ENCODE measurements around the gene KCNAB2. TPM values are rescaled to one million over a fixed set of nuclear protein-coding genes. Genes with fewer than 3 reads are reported as not detected.

The KCNAB2 gene
- total and polyA plus RNA-seq, 2 donors (not counting 1 experiment from before 2014, with no cell fraction given), result 90.7 to 143 TPM

DNA sequence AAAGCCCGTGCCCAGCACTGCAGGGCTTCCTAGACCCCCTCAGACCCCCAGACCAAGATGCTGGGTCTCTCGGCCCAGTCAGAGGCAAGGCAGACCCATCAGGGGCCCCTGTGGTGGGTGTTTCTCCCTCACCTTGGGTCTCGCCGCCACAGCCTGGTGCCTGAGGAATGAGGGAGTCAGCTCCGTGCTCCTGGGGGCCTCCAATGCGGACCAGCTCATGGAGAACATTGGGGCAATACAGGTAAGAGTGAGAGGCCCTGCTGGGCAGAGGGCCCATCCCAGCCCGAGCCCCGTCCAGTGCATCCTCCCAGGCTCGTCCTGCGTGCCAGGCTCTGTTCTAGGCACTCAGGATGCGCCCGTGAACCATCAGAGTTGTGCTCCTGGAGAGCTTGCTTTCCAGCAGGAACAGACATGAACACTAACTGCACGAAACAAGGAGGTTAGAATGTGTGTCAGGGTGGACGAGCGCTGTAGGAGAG is 51.5 kb downstream of the KCNAB2 start:
- 97% methylated on average over 13 of the region's 15 CpGs for WGBS (ENCODE audit: insufficient coverage)
- CTCF ChIA-PET, result no interaction called here
- no peak for ATAC-seq (ENCODE audit: low read depth)

DNA sequence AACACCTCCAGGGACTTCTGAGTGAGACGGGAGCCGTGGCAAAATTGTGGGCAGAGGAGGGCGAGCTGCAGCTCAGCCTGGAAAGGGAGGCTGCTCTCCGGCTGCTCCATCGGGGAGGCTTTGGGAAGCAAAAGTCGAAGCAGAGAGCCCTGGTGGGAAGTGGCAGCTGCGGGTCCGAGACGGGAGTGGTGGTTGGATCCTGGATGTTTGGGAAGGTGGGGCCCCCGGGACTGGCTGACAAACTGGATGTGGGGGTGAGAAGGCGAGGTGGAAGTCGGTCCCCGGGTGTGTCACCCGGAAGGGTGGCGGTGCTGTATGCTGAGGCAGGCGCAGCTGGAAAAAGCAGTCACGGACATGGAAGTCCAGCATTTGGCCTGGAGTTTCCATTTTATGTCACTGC is 52.1 kb downstream of the KCNAB2 start:
- Histone ChIP-seq H3K27me3 (replicated peaks in 1 of 4; ENCODE audit: control extremely low read depth in 1 of 4, control insufficient read depth in 3 of 4, insufficient read depth in 4 of 4, low read length in 3 of 4) (peaks cover 0 to 7% (median 0%) of the 10 kb centered on the region in 4 experiments), H2AFZ (ENCODE audit: insufficient read depth, low read depth, low read length, poor library complexity, severe bottlenecking) (no peak overlapping the region), H3K27ac (ENCODE audit: low read length in 2 of 2) (no peak overlapping the region), H3K79me2 (ENCODE audit: control insufficient read depth, insufficient read depth, low read length) (no peaks in the 10 kb centered on the region), H3K9ac (ENCODE audit: low read length) (no peak overlapping the region), H3K9me3 (ENCODE audit: control extremely low read depth in 1 of 3, control insufficient read depth in 2 of 3, insufficient read depth in 1 of 3, low read length in 2 of 3) (no peaks in the 10 kb centered on the region), H3K36me3 (replicated peaks in 1 of 2; ENCODE audit: control extremely low read depth in 1 of 2, control insufficient read depth in 1 of 2, extremely low read depth in 1 of 2, insufficient read depth in 2 of 2, low read length in 1 of 2) (peaks cover 2 to 25% of the 10 kb centered on the region in 2 experiments), H3K4me2 (replicated peaks; ENCODE audit: low read depth, low read length, poor library complexity, severe bottlenecking) (no peak overlapping the region), H4K20me1 (ENCODE audit: control insufficient read depth, insufficient read depth, low read length, poor library complexity, severe bottlenecking) (no peaks in the 10 kb centered on the region), H3K4me3 (ENCODE audit: control extremely low read depth in 1 of 5, extremely low read depth in 1 of 5, insufficient read depth in 1 of 5, low read depth in 2 of 5, low read length in 4 of 5) (no peak overlapping the region), H3K4me1 (ENCODE audit: control insufficient read depth in 2 of 2, insufficient read depth in 2 of 2, low read length in 2 of 2) (no peaks in the 10 kb centered on the region)
- Mint-ChIP-seq H3K9me3 (ENCODE audit: insufficient read depth) (no peaks in the 10 kb centered on the region), H3K4me3 (no peak overlapping the region), H3K27me3 (no peaks in the 10 kb centered on the region), H3K27ac (no peak overlapping the region), H3K4me1 (no peaks in the 10 kb centered on the region)
- TF ChIP-seq EZH2 (IDR thresholded peaks at IDR 0.05; ENCODE audit: borderline replicate concordance, insufficient read depth, low read depth, low read length, poor library complexity, severe bottlenecking), result no peak
- TF ChIP-seq, protein P1, sequence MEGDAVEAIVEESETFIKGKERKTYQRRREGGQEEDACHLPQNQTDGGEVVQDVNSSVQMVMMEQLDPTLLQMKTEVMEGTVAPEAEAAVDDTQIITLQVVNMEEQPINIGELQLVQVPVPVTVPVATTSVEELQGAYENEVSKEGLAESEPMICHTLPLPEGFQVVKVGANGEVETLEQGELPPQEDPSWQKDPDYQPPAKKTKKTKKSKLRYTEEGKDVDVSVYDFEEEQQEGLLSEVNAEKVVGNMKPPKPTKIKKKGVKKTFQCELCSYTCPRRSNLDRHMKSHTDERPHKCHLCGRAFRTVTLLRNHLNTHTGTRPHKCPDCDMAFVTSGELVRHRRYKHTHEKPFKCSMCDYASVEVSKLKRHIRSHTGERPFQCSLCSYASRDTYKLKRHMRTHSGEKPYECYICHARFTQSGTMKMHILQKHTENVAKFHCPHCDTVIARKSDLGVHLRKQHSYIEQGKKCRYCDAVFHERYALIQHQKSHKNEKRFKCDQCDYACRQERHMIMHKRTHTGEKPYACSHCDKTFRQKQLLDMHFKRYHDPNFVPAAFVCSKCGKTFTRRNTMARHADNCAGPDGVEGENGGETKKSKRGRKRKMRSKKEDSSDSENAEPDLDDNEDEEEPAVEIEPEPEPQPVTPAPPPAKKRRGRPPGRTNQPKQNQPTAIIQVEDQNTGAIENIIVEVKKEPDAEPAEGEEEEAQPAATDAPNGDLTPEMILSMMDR (IDR thresholded peaks at IDR 0.05), result no peak
- DNase-seq (no peak), ATAC-seq (ENCODE audit: low read depth) (no peak)
- POLR2A ChIA-PET, result no interaction called here
- CTCF ChIA-PET, result no interaction called here
- intact Hi-C loops (cut with micrococcal nuclease), result no loop called here
- 93% methylated on average over 17 of the region's 17 CpGs for WGBS (ENCODE audit: insufficient coverage)

More for the DNA sequence above, 51.5 kb downstream of the KCNAB2 start:
- Histone ChIP-seq H3K79me2 (ENCODE audit: control insufficient read depth, insufficient read depth, low read length) (no peaks in the 10 kb centered on the region), H4K20me1 (ENCODE audit: control insufficient read depth, insufficient read depth, low read length, poor library complexity, severe bottlenecking) (no peaks in the 10 kb centered on the region), H3K27ac (ENCODE audit: low read length in 2 of 2) (no peak overlapping the region), H3K36me3 (replicated peaks in 1 of 2; ENCODE audit: control extremely low read depth in 1 of 2, control insufficient read depth in 1 of 2, extremely low read depth in 1 of 2, insufficient read depth in 2 of 2, low read length in 1 of 2) (peaks cover 2 to 27% of the 10 kb centered on the region in 2 experiments), H3K4me1 (ENCODE audit: control insufficient read depth in 2 of 2, insufficient read depth in 2 of 2, low read length in 2 of 2) (no peaks in the 10 kb centered on the region), H2AFZ (ENCODE audit: insufficient read depth, low read depth, low read length, poor library complexity, severe bottlenecking) (no peak overlapping the region), H3K4me2 (replicated peaks; ENCODE audit: low read depth, low read length, poor library complexity, severe bottlenecking) (no peak overlapping the region), H3K9ac (ENCODE audit: low read length) (no peak overlapping the region), H3K27me3 (replicated peaks in 1 of 4; ENCODE audit: control extremely low read depth in 1 of 4, control insufficient read depth in 3 of 4, insufficient read depth in 4 of 4, low read length in 3 of 4) (peaks cover 0 to under 1% (median 0%) of the 10 kb centered on the region in 4 experiments), H3K4me3 (ENCODE audit: control extremely low read depth in 1 of 5, extremely low read depth in 1 of 5, insufficient read depth in 1 of 5, low read depth in 2 of 5, low read length in 4 of 5) (no peak overlapping the region), H3K9me3 (ENCODE audit: control extremely low read depth in 1 of 3, control insufficient read depth in 2 of 3, insufficient read depth in 1 of 3, low read length in 2 of 3) (no peaks in the 10 kb centered on the region)
- Mint-ChIP-seq H3K9me3 (ENCODE audit: insufficient read depth) (no peaks in the 10 kb centered on the region), H3K4me1 (no peaks in the 10 kb centered on the region), H3K27ac (no peak overlapping the region), H3K4me3 (no peak overlapping the region), H3K27me3 (no peaks in the 10 kb centered on the region)
- intact Hi-C loops (cut with micrococcal nuclease), result no loop called here
- DNase-seq, result no peak
- TF ChIP-seq, protein P1 (IDR thresholded peaks at IDR 0.05), result no peak
- POLR2A ChIA-PET, result no interaction called here
